Small intestine (tissue), 7 donors: ENCODE results near the gene POLDIP3. TPM values are rescaled to one million over a fixed set of nuclear protein-coding genes. Genes with fewer than 3 reads are reported as not detected.
"Not testable (repeated sequence)": the region's sequence is repeated elsewhere in the genome, so short reads cannot be mapped to it uniquely, and the experiment has no call there.

ENCODE experiments used
- DNase-seq, 2 donors: peaks; one replicate each; pipeline versions ENCODE4 v3.0.0 to v3.0.0-alpha.2; 2013
- FAIRE-seq: peaks from 2 replicates; lab custom pipeline; 2012; peaks lifted over from hg19 to GRCh38; lab: Jason Lieb, UNC
- H3K27ac ChIP-seq, 3 donors: one replicate each; pipeline ENCODE4 v1.5.1; 2013; ENCODE audit warnings: low read length in 2 of 3, mild to moderate bottlenecking in 2 of 3, control low read depth in 1 of 3, inconsistent platforms in 1 of 3, low read depth in 1 of 3, moderate library complexity in 1 of 3
- H3K27me3 ChIP-seq, 3 donors: one replicate each; pipeline ENCODE4 v1.6.1; 2013; ENCODE audit warnings: low read length in 3 of 3, inconsistent platforms in 1 of 3; ENCODE audit not compliant: control insufficient read depth in 3 of 3, insufficient read depth in 3 of 3
- H3K36me3 ChIP-seq, 3 donors: one replicate each; pipeline ENCODE4 v1.6.1; 2013; ENCODE audit warnings: low read length in 3 of 3, inconsistent platforms in 1 of 3, low read depth in 1 of 3, mild to moderate bottlenecking in 1 of 3, moderate library complexity in 1 of 3; ENCODE audit not compliant: control insufficient read depth in 3 of 3, insufficient read depth in 2 of 3
- H3K4me1 ChIP-seq, 3 donors: one replicate each; pipeline ENCODE4 v1.6.1; 2013; ENCODE audit warnings: low read length in 2 of 3, inconsistent platforms in 1 of 3, low read depth in 1 of 3, mild to moderate bottlenecking in 1 of 3, moderate library complexity in 1 of 3; ENCODE audit not compliant: control insufficient read depth in 3 of 3, insufficient read depth in 2 of 3
- H3K4me3 ChIP-seq, 3 donors: one replicate each; pipeline ENCODE4 v1.5.1; 2013; ENCODE audit warnings: low read length in 3 of 3, control low read depth in 1 of 3, inconsistent platforms in 1 of 3, low read depth in 1 of 3, mild to moderate bottlenecking in 1 of 3, moderate library complexity in 1 of 3
- H3K9me3 ChIP-seq, 2 donors: one replicate each; pipeline ENCODE4 v1.6.1; 2013; ENCODE audit warnings: low read depth in 1 of 2, low read length in 1 of 2; ENCODE audit not compliant: control insufficient read depth in 2 of 2, insufficient read depth in 1 of 2
- WGBS, 3 donors: extraction: QIAGEN DNeasy Blood & Tissue Kit; methylation state at CpG; one replicate each; pipeline ENCODE4 v1.1.7; 2013; 5-methylcytosine and 5-hydroxymethylcytosine counted together
- polyA plus RNA-seq, 4 donors: library from polyadenylated mRNA; stranded (reverse) in 3 of 4; unstranded in 1 of 4; fragments of 200-250 nt in 3 of 4; fragments of 120-200 nt in 1 of 4; gene quantifications; one replicate each; pipeline versions ENCODE4 v1.2.1 to v1.2.3, GENCODE V29; 2013
- donor health status: healthy with polysubstance abuse.
- donor health status: control.
- donor health status: control.
- donor health status: Bipolar disorder and iron deficiency.
- donor health status: healthy.

POLDIP3 gene
- polyA plus RNA-seq, 4 donors: 23.5 to 58.6 (median 32.4) TPM

GRCh38 chr22:42582987-42583386 is 31.7 kb downstream of the POLDIP3 start:
- no peaks in the 10 kb centered on the region for H3K9me3 ChIP-seq
- peaks cover 0 to 3% (median 0%) of the 10 kb centered on the region in 3 donors for H3K4me1 ChIP-seq
- WGBS, 3 donors: 90 to 94% (median 92%) methylated on average over 1 of the region's 1 CpG
- FAIRE-seq (no peak), DNase-seq (no peak)
- H3K27me3 ChIP-seq: no peaks in the 10 kb centered on the region
- H3K27ac ChIP-seq: no peak overlapping the region
- no peak overlapping the region for H3K4me3 ChIP-seq
- peaks cover 10 to 64% (median 11%) of the 10 kb centered on the region in 3 donors for H3K36me3 ChIP-seq

DNA sequence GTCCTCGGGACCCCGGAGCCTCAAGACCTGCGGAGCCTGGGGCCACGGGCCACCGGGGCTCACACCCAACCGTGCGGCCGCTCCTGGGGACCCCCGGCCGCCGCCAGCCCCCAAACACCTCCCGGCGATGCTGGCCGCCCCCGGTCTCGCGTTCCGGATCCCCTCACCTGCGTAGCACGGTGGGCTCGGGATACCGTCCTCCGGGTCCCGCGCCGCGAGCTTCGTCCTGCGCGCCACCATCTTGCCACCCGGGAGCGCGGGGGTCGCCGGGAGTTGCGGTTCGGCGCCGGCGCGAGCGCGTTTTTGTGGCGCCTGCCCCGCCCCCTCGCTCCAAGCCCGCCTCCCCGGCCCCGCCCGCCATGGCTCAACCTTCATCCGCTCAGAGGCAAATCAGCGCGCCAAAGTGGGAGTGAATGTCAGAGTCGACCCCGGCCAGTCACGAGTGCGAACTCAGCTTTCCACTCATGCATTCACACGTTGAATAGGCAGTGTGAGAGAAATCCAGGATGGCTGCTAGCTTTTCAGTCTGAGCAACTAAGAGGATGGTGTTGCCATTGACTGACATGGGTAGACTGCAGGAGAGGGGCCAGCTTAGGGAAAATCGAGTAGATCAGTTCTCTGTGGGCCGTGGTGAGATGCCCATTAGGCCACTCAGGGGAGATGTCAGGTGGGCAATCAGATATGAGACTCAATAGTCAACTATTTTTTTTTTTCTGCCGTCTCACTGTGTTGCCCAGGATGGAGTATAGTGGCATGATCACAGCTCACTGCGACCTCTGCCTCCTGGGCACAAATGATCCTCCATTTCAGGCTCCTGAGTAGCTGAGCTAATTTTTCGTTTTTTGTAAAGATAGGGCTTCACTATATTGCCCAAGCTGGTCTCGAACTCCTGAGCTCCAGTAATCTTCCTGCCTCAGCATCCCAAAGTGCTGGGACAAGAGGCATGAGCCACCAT is 32.6 kb downstream of the POLDIP3 start:
- H3K36me3 ChIP-seq: peaks cover 6 to 67% (median 11%) of the 10 kb centered on the region in 3 donors
- peak overlapping the region; percentile 55 to 84 (median 57) for H3K4me3 ChIP-seq
- H3K4me1 ChIP-seq: peaks cover 0 to 3% (median 0%) of the 10 kb centered on the region in 3 donors
- 5 to 7% (median 6%) methylated on average over 46 to 64 of the region's 64 CpGs for WGBS, 3 donors
- peak; percentile 71 to 89 for DNase-seq
- no peak for FAIRE-seq
- peak overlapping the region in 1 of 3 donors; percentile 37 for H3K27ac ChIP-seq
- H3K9me3 ChIP-seq: no peaks in the 10 kb centered on the region
- no peaks in the 10 kb centered on the region for H3K27me3 ChIP-seq

- H3K27ac ChIP-seq, H3K4me1 ChIP-seq, DNase-seq, FAIRE-seq, H3K27me3 ChIP-seq, H3K9me3 ChIP-seq: not testable (repeated sequence)
- peak overlapping the region; percentile 55 to 84 (median 57) for H3K4me3 ChIP-seq
- WGBS, 3 donors: 0 to 2% (median 1%) methylated on average over 6 to 12 of the region's 22 CpGs
- peaks cover 4 to 63% (median 6%) of the 10 kb centered on the region in 3 donors for H3K36me3 ChIP-seq
These were observed 33.4 kb downstream of the POLDIP3 start for GRCh38 chr22:42581194-42581761.

DNA sequence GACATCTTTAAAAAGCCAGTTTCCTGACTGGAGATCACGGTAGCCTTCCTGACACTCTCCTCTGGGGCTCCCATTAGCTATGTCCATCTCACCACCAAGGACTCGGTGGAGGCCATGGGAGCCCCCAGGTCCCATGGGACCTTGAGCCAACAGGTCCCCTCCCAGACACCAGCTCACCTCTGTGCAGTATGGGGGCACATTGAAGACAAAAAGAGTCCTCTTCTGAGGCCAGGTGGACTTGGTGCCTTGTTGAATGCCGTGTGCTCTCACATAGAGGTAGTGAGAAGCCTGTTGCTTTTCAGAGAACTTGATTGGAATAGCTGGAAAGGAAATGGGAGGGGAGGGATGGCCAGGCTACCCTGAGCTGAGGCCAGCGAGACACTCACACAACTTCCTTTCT is 34.6 kb downstream of the POLDIP3 start:
- H3K4me1 ChIP-seq, H3K4me3 ChIP-seq, H3K27ac ChIP-seq, H3K27me3 ChIP-seq, H3K9me3 ChIP-seq, DNase-seq, FAIRE-seq: not testable (repeated sequence)
- 82 to 89% (median 87%) methylated on average over 3 of the region's 4 CpGs for WGBS, 3 donors
- peaks cover 2 to 56% (median 4%) of the 10 kb centered on the region in 3 donors for H3K36me3 ChIP-seq

- DNase-seq: no peak
- Histone ChIP-seq H3K9me3 (no peaks in the 10 kb centered on the region), H3K4me1 (peaks cover 0 to 3% (median 0%) of the 10 kb centered on the region in 3 donors), H3K36me3 (peaks cover 0 to 52% (median 7%) of the 10 kb centered on the region in 3 donors), H3K4me3 (no peak overlapping the region), H3K27me3 (no peaks in the 10 kb centered on the region), H3K27ac (no peak overlapping the region)
- 88 to 93% (median 92%) methylated on average over 15 of the region's 15 CpGs for WGBS, 3 donors
- FAIRE-seq: no peak
These were observed 37.0 kb downstream of the POLDIP3 start for GRCh38 chr22:42577623-42578240.

DNA sequence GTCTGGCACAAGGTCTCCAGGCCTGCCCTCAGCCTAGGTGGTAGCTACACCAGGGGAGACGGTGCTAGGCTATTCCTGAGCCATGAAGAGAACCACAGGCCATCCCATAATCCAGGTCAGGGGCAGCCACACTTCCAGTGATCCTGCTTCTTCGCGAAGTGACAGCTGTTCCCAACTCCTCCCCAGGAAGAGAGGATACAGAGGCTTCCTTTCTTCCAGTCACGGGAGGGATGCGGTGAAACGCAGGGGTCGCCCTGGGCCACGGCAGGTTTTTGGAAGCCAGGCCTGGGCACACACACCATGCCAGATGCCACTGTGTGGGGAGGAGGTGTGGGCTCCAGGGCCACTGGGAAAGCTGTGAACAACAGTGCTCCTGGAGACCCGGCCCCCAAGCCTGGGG is 37.5 kb downstream of the POLDIP3 start:
- not testable (repeated sequence) for H3K4me3 ChIP-seq, H3K27ac ChIP-seq, H3K27me3 ChIP-seq, H3K4me1 ChIP-seq, DNase-seq, H3K9me3 ChIP-seq, FAIRE-seq
- H3K36me3 ChIP-seq: peaks cover 0 to 51% (median 7%) of the 10 kb centered on the region in 3 donors
- WGBS, 3 donors: 89 to 97% (median 93%) methylated on average over 7 to 8 of the region's 9 CpGs

DNA sequence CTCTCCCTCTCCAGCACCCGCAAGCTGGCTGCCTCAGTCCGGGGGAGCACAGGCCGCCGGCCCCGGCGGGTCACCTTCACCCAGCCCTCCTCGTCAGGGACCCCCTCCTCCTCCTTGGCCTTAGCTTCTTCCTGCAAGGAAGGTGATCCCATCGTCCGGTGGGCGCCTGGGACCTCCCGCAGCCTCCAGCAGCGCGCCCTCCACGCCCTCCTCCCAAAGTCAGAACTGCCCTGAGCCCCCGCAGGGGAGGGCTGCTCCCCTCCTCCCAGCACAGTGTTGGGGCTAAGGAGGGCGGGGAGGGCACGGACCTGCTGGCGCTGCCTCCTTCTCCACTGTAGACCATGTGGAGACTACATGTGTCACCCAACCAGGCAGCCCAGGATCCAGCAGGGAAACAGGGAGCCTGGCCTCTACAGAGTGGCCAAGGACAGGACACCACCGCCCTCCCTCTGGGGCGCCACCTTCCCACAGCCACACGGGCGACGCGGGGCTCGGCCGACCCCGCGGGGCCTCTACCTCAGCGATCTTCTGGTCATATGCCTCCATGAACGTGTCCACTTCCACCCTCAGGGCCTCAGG is 38.6 kb downstream of the POLDIP3 start:
- peaks cover 0 to 57% (median 7%) of the 10 kb centered on the region in 3 donors for H3K36me3 ChIP-seq
- FAIRE-seq, DNase-seq, H3K27me3 ChIP-seq, H3K9me3 ChIP-seq, H3K27ac ChIP-seq, H3K4me3 ChIP-seq, H3K4me1 ChIP-seq: not testable (repeated sequence)
- 92 to 93% (median 93%) methylated on average over 14 to 28 of the region's 30 CpGs for WGBS, 3 donors

GRCh38 chr22:42574468-42574867 is 40.2 kb downstream of the POLDIP3 start:
- H3K9me3 ChIP-seq, FAIRE-seq, DNase-seq, H3K4me1 ChIP-seq, H3K27ac ChIP-seq, H3K27me3 ChIP-seq, H3K4me3 ChIP-seq: not testable (repeated sequence)
- peaks cover 0 to 64% (median 7%) of the 10 kb centered on the region in 3 donors for H3K36me3 ChIP-seq
- 89 to 93% (median 92%) methylated on average over 14 to 18 of the region's 21 CpGs for WGBS, 3 donors
